ENCODE measurements around the gene PAPSS1. TPM values are rescaled to one million over a fixed set of nuclear protein-coding genes. Genes with fewer than 3 reads are reported as not detected.

Gene PAPSS1
- polyA plus RNA-seq, 1 of the 3 experiments (the other 2 are of a cell fraction) = 70.1 TPM

GRCh38 chr4:107615809-107616208 lies 104.2 kb downstream of the PAPSS1 start (continued):
- no peak for TF ChIP-seq TAF1 (IDR thresholded peaks at IDR 0.05; ENCODE audit: borderline replicate concordance, low read depth, low read length)
- no peak for TF ChIP-seq EZH2phosphoT487 (IDR thresholded peaks at IDR 0.05; ENCODE audit: borderline replicate concordance, low read depth)
- no peak for TF ChIP-seq GABPA (IDR thresholded peaks at IDR 0.05; ENCODE audit: low read depth)

DNA sequence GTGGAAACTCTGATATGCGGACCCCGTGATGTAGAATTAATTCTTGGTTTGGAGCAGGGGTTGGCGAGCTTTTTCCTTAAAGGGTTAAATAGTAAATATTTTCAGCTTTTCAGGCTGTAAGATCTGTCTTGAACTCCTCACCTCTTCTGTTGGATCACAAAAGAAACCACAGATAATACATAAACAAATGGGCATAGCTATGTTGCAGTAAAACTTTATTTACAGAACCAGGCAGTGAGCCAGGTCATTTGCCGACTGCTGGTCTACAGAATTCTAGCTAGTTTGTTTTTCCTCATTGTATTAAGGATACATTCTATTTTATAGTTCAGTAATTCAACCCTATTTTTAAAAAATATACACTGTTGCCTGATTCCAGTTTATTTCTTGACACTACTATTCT lies 116.6 kb downstream of the PAPSS1 start:
- H3F3A ChIP-seq (replicated peaks; ENCODE audit: insufficient read depth) = no peaks in the 10 kb centered on the region
- WGBS (ENCODE audit: low lambda C conversion rate) = 86% methylated on average over 4 of the region's 4 CpGs
- no peak overlapping the region for H3K9ac ChIP-seq
- peaks cover 3 to 12% of the 10 kb centered on the region in 2 experiments; a peak in 3 of 4 replicates for H3K4me1 ChIP-seq (ENCODE audit: control insufficient read depth in 1 of 2, insufficient read depth in 2 of 2, low read depth in 1 of 2, low read length in 1 of 2)
- no peak overlapping the region for H3K27ac ChIP-seq (ENCODE audit: low read depth in 2 of 2, low read length in 1 of 2)
- H3K27me3 ChIP-seq (ENCODE audit: insufficient read depth) = no peaks in the 10 kb centered on the region
- no peaks in the 10 kb centered on the region for H3K79me2 ChIP-seq (ENCODE audit: insufficient read depth)
- ChIA-PET POLR2A (no interaction called here), CTCF (interaction anchor here (0.9 kb wide), 1 partner anchor 13 kb away, joined by 3 read pairs; no protein-coding TSS in a partner anchor)
- no peak for DNase-seq
- no peak overlapping the region for H2AFZ ChIP-seq (ENCODE audit: low read depth)
- H3K36me3 ChIP-seq (replicated peaks in 1 of 2; ENCODE audit: control insufficient read depth in 1 of 2, insufficient read depth in 2 of 2, low read length in 1 of 2) = no peaks in the 10 kb centered on the region
- H3K9me2 ChIP-seq = no peaks in the 10 kb centered on the region
- no peak overlapping the region for H3K4me2 ChIP-seq
- TF ChIP-seq SMC3 (IDR thresholded peaks at IDR 0.05; ENCODE audit: low read depth, low read length) = no peak
- TF ChIP-seq, protein P1, sequence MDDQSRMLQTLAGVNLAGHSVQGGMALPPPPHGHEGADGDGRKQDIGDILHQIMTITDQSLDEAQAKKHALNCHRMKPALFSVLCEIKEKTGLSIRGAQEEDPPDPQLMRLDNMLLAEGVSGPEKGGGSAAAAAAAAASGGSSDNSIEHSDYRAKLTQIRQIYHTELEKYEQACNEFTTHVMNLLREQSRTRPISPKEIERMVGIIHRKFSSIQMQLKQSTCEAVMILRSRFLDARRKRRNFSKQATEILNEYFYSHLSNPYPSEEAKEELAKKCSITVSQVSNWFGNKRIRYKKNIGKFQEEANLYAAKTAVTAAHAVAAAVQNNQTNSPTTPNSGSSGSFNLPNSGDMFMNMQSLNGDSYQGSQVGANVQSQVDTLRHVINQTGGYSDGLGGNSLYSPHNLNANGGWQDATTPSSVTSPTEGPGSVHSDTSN (IDR thresholded peaks at IDR 0.05) = no peak
- TF ChIP-seq TCF12 (IDR thresholded peaks at IDR 0.05) = no peak
- no peak for TF ChIP-seq FOXJ3 (CRISPR knock-in tag; IDR thresholded peaks at IDR 0.05)
- no peak for TF ChIP-seq RFX5 (IDR thresholded peaks at IDR 0.05; ENCODE audit: low read length)
- no peak for TF ChIP-seq YY1 (IDR thresholded peaks at IDR 0.05; ENCODE audit: low read depth)
- TF ChIP-seq, protein P2, sequence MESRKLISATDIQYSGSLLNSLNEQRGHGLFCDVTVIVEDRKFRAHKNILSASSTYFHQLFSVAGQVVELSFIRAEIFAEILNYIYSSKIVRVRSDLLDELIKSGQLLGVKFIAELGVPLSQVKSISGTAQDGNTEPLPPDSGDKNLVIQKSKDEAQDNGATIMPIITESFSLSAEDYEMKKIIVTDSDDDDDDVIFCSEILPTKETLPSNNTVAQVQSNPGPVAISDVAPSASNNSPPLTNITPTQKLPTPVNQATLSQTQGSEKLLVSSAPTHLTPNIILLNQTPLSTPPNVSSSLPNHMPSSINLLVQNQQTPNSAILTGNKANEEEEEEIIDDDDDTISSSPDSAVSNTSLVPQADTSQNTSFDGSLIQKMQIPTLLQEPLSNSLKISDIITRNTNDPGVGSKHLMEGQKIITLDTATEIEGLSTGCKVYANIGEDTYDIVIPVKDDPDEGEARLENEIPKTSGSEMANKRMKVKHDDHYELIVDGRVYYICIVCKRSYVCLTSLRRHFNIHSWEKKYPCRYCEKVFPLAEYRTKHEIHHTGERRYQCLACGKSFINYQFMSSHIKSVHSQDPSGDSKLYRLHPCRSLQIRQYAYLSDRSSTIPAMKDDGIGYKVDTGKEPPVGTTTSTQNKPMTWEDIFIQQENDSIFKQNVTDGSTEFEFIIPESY (IDR thresholded peaks at IDR 0.05; ENCODE audit: borderline replicate concordance, low read depth) = no peak
- no peak for TF ChIP-seq NRF1 (IDR thresholded peaks at IDR 0.05; ENCODE audit: low read depth, low read length)
- TF ChIP-seq FOXM1 (IDR thresholded peaks at IDR 0.05; ENCODE audit: low read depth) = no peak
- TF ChIP-seq, protein P3, sequence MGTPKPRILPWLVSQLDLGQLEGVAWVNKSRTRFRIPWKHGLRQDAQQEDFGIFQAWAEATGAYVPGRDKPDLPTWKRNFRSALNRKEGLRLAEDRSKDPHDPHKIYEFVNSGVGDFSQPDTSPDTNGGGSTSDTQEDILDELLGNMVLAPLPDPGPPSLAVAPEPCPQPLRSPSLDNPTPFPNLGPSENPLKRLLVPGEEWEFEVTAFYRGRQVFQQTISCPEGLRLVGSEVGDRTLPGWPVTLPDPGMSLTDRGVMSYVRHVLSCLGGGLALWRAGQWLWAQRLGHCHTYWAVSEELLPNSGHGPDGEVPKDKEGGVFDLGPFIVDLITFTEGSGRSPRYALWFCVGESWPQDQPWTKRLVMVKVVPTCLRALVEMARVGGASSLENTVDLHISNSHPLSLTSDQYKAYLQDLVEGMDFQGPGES (IDR thresholded peaks at IDR 0.05; ENCODE audit: low read depth, low read length) = no peak
- H3K9me3 ChIP-seq = no peaks in the 10 kb centered on the region
- no peak overlapping the region for H3K4me3 ChIP-seq (ENCODE audit: low read depth in 2 of 2, low read length in 1 of 2)
- H4K20me1 ChIP-seq (ENCODE audit: insufficient read depth) = no peaks in the 10 kb centered on the region

Data from SK-N-SH (cell line).